ENCODE results near the gene FRRS1L. TPM values are rescaled to one million over a fixed set of nuclear protein-coding genes. Genes with fewer than 3 reads are reported as not detected.

The FRRS1L gene
- total RNA-seq, 4 donors from 2014 or later, result 0.80 to 3.8 (median 1.9) TPM

- peak in 2 of 3 donors; percentile 51 to 57 for DNase-seq
- no peak overlapping the region for H3K27ac ChIP-seq
- no peaks in the 10 kb centered on the region for H3K4me1 ChIP-seq
- no peaks in the 10 kb centered on the region for H3K36me3 ChIP-seq
- no peaks in the 10 kb centered on the region for H3K9me3 ChIP-seq
- H3K4me3 ChIP-seq, result no peak overlapping the region
- no peaks in the 10 kb centered on the region for H3K27me3 ChIP-seq
- TF ChIP-seq POLR2A (IDR thresholded peaks at IDR 0.05) (no peak), CTCF (IDR thresholded peaks at IDR 0.05) (peak in 3 of 6 experiments; percentile 37 to 49 (median 48))
These were observed 25.8 kb upstream of the FRRS1L start for GRCh38 chr9:109192732-109193361.

DNA sequence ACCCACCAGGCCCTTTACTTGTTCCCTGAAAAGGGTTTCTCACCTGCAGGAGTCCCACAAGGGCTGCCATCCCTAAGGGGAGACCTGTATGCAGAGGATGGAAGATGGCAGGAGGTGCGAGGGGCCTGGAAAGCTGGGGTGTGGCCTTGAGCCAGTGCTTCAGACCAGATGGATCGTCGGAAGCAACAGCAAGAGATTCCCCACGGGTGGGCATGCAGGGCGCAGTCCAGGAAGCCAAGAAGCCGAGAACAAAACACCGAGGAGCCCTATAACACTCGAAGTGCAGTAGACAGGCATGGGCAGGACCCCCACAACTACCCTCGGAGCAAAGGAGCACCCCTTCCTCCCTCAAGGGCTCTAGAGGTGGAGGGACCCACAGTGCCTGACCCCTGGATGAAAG lies 24.7 kb upstream of the FRRS1L start:
- DNase-seq, result no peak
- Histone ChIP-seq H3K4me1 (no peaks in the 10 kb centered on the region), H3K27ac (no peak overlapping the region), H3K36me3 (no peaks in the 10 kb centered on the region), H3K4me3 (no peak overlapping the region), H3K9me3 (no peaks in the 10 kb centered on the region), H3K27me3 (no peaks in the 10 kb centered on the region)
- no peak for TF ChIP-seq POLR2A (IDR thresholded peaks at IDR 0.05)
- TF ChIP-seq CTCF (IDR thresholded peaks at IDR 0.05), result no peak

GRCh38 chr9:109190151-109190550 lies 23.1 kb upstream of the FRRS1L start:
- no peaks in the 10 kb centered on the region for H3K9me3 ChIP-seq
- no peaks in the 10 kb centered on the region for H3K4me1 ChIP-seq
- no peak overlapping the region for H3K4me3 ChIP-seq
- no peak overlapping the region for H3K27ac ChIP-seq
- TF ChIP-seq POLR2A (IDR thresholded peaks at IDR 0.05) (no peak), CTCF (IDR thresholded peaks at IDR 0.05) (no peak)
- no peaks in the 10 kb centered on the region for H3K27me3 ChIP-seq
- H3K36me3 ChIP-seq, result no peaks in the 10 kb centered on the region
- no peak for DNase-seq

- Histone ChIP-seq H3K36me3 (no peaks in the 10 kb centered on the region), H3K27ac (no peak overlapping the region), H3K4me3 (no peak overlapping the region), H3K27me3 (no peaks in the 10 kb centered on the region), H3K9me3 (no peaks in the 10 kb centered on the region), H3K4me1 (no peaks in the 10 kb centered on the region)
- no peak for TF ChIP-seq CTCF (IDR thresholded peaks at IDR 0.05)
- no peak for TF ChIP-seq POLR2A (IDR thresholded peaks at IDR 0.05)
- no peak for DNase-seq
These were observed 19.9 kb upstream of the FRRS1L start for GRCh38 chr9:109186857-109187520.

DNA sequence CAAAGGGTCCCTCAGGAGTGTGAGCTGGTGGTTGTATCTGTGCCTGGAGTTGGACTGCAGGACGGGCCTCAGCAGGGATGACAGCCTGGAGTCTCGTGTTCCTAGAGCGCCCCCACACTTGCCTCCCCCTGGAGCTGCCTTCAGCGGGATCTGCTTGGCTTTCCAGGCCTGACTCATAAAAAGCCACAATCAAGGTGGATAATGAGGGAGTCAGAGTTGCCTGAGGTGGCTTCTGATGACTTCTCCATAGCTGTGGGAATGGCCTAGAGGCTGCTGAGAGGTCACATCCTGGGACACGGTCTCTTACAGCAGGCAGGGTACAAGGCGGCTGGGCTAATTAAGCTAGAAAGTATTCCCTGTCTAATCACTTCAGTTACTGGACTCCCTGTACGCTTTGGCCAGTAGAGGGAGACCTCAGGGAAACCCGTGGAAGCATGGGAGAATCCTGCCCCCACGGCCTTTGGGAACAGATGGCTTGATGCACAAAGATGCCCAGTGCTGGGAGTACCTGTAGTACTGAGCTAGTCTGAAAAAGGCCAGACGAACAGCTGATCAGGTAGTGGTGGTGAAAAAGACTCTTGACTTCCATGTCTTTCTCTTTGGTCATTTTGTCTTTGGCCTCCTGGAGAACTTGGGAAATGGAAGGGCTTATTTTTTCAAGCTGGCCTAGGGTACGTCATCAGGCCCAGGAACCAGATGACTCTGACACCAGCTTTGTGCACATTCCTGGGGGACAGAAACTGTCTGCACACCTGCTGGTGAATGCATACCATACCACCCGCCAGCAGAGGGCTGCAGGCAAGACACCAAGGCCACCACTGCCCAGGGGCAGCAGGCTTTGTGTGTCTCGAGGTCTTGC lies 16.1 kb upstream of the FRRS1L start:
- H3K36me3 ChIP-seq, result no peaks in the 10 kb centered on the region
- H3K27me3 ChIP-seq, result no peaks in the 10 kb centered on the region
- DNase-seq, result peak in 1 of 3 donors; percentile 60
- no peak overlapping the region for H3K4me3 ChIP-seq
- no peak overlapping the region for H3K27ac ChIP-seq
- TF ChIP-seq POLR2A (IDR thresholded peaks at IDR 0.05), result no peak
- peak in 4 of 6 experiments; percentile 13 to 47 (median 42) for TF ChIP-seq CTCF (IDR thresholded peaks at IDR 0.05)
- H3K4me1 ChIP-seq, result no peaks in the 10 kb centered on the region
- no peaks in the 10 kb centered on the region for H3K9me3 ChIP-seq

Data from Peyer's patch (tissue), 4 donors.